Measurements from ENCODE around the gene RIOX2. TPM values are rescaled to one million over a fixed set of nuclear protein-coding genes. Genes with fewer than 3 reads are reported as not detected.

RIOX2 gene
- total RNA-seq = 10 to 100 TPM; 10.9 to 27.6 (median 15.6) TPM
- long read RNA-seq, partial matches to known transcripts = 0 of 4 reads
- long read RNA-seq, other reads (novel, unspliced or antisense) = 2 of 4 reads

DNA sequence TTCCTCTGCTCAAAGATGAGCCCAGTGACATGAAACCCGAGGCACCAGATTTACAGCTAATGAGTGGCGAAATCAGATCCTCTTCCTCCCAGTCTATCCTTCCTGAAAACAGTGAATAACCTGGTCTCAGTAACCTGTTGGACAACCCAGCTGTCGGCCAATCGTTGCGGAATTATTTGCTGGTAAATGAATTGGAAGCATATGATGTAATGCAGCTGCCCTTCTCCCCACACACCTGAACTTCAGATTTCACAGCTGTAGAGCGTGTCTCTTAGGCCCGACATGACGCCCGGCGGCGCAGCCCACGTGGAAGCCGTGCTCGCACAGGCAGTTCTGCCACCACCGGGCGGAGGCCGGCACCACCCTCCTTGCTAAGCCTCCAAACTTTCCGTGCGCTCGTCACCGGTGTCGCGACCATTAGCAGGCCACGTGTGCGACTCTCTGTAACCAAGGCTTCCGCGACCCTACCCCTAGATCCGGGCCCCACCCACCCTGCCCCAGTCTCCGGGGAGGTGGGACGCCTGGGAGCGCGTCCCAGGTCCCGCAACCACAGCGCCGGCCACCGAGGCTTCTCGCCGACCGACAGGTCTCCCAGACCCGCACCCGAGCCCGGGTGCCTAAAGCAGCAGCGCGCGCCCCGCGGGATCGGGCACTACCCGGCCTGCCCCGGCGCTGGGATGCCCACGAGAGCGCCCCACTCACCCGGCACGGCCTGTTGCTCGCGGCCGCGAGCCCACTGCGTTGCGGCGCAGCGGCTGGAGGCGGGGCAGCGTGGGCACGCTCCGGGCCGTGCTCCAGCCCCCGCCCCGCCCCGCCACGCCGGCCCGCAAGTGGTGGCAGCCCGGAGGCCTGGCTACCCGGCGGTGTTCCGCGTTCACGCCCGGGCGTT, at the start of gene RIOX2:
RIOX2 (minus strand) TSS at position 753 of the 889 bp plus-strand sequence. CDS start 4,838 bp downstream, outside the sequence.
- TF ChIP-seq POLR2A (IDR thresholded peaks at IDR 0.05) = peak; percentile 78
- TF ChIP-seq, protein P1, sequence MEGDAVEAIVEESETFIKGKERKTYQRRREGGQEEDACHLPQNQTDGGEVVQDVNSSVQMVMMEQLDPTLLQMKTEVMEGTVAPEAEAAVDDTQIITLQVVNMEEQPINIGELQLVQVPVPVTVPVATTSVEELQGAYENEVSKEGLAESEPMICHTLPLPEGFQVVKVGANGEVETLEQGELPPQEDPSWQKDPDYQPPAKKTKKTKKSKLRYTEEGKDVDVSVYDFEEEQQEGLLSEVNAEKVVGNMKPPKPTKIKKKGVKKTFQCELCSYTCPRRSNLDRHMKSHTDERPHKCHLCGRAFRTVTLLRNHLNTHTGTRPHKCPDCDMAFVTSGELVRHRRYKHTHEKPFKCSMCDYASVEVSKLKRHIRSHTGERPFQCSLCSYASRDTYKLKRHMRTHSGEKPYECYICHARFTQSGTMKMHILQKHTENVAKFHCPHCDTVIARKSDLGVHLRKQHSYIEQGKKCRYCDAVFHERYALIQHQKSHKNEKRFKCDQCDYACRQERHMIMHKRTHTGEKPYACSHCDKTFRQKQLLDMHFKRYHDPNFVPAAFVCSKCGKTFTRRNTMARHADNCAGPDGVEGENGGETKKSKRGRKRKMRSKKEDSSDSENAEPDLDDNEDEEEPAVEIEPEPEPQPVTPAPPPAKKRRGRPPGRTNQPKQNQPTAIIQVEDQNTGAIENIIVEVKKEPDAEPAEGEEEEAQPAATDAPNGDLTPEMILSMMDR (IDR thresholded peaks at IDR 0.05) = peak in 1 of 4 donors; percentile 7
- Histone ChIP-seq H3K27ac (peak within 1 kb of the TSS; percentile 65 to 91 (median 78)), H3K4me1 (peaks cover 0 to 9% (median 3%) of the 10 kb centered on the region in 4 donors), H3K27me3 (no peaks in the 10 kb centered on the region), H3K4me3 (peak within 1 kb of the TSS; percentile 70 to 79 (median 76)), H3K9me3 (no peaks in the 10 kb centered on the region), H3K36me3 (no peaks in the 10 kb centered on the region)
- peak; percentile 86 to 96 (median 96) for ATAC-seq
- DNase-seq = peak; percentile 84 to 88 (median 86)
- 0% methylated on average over 10 of the region's 82 CpGs for WGBS (ENCODE audit: insufficient coverage, low coverage, low lambda C conversion rate, missing lambda C conversion rate)
- intact Hi-C loops (cut with DNase I) = no loop called here

DNA sequence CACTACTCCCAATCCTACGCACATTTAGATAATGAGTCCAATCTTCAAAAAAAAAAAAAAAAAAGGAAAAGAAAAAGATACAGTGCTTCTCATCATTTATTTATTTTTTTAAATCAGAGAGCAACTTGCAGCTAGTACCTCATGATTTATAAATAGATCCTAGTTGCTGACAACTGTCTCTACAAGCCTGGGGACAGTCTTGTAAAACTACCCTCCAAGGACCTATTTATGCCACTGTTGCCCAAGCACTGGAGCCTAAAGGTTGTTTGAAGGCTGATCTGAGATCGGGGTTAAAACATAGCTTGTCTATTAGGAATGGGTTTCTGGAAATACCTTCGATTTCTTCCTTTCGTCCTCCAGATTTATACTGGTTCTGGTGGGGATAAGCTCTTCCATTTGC, 48.2 kb upstream of the RIOX2 start:
- H3K27me3 ChIP-seq = no peaks in the 10 kb centered on the region
- DNase-seq (no peak), ATAC-seq (no peak)
- H3K9me3 ChIP-seq = no peaks in the 10 kb centered on the region
- WGBS (ENCODE audit: insufficient coverage, low coverage, low lambda C conversion rate, missing lambda C conversion rate) = 97% methylated on average over 4 of the region's 4 CpGs
- TF ChIP-seq POLR2A (IDR thresholded peaks at IDR 0.05) = no peak
- TF ChIP-seq, protein P1 (IDR thresholded peaks at IDR 0.05) = no peak
- no peaks in the 10 kb centered on the region for H3K4me1 ChIP-seq
- no peak overlapping the region for H3K27ac ChIP-seq
- intact Hi-C loops (cut with DNase I) = loop anchor here (5.0 kb wide), 1 partner anchor 228 kb away; no protein-coding TSS in a partner anchor
- H3K4me3 ChIP-seq = no peak overlapping the region
- H3K36me3 ChIP-seq = no peaks in the 10 kb centered on the region

DNA sequence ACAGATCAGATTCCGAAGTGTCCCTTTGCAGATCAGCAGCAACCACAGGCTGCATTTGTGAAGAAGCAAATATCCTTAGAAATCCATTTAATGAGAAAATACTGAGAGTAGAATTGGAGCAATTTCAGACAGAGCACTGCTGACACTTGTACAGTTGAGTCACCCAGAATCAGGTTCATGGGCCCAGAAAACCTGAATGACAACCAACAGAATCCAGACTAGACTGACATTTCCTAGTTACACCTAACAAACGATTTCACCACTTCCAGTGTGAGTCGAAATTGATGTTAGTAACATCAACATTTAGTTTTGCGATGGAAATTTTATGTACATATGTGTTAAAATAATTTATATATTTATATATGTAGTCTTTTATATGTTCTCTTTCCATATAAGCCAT, 46.1 kb upstream of the RIOX2 start:
- H3K27ac ChIP-seq = no peak overlapping the region
- ATAC-seq (no peak), DNase-seq (no peak)
- H3K36me3 ChIP-seq = no peaks in the 10 kb centered on the region
- TF ChIP-seq POLR2A (IDR thresholded peaks at IDR 0.05) = no peak
- TF ChIP-seq, protein P1 (IDR thresholded peaks at IDR 0.05) = no peak
- WGBS (ENCODE audit: insufficient coverage, low coverage, low lambda C conversion rate, missing lambda C conversion rate) = 84% methylated on average over 4 of the region's 4 CpGs
- H3K4me3 ChIP-seq = no peak overlapping the region
- intact Hi-C loops (cut with DNase I) = no loop called here
- H3K4me1 ChIP-seq = peaks cover 0 to 12% (median 0%) of the 10 kb centered on the region in 4 donors
- H3K27me3 ChIP-seq = no peaks in the 10 kb centered on the region
- H3K9me3 ChIP-seq = no peaks in the 10 kb centered on the region

DNA sequence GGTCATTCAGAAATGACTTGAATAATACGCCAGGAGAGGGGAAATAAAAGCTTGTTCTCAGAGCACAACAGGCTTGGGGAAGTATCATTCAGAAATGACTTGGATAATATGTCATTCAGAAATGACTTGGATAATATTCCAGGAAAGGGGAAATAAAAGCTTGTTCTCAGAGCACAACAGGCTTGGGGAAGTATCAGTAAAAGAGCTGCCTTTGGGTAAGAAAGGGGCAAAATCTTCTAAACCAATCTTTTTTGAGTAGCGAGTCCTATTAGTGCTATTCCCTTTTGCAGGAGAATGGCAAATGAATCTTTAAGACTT, 42.0 kb upstream of the RIOX2 start:
- peaks cover 0 to 2% (median 0%) of the 10 kb centered on the region in 4 donors for H3K36me3 ChIP-seq
- TF ChIP-seq, protein P1 (IDR thresholded peaks at IDR 0.05) = no peak
- TF ChIP-seq POLR2A (IDR thresholded peaks at IDR 0.05) = no peak
- H3K27ac ChIP-seq = no peak overlapping the region

More for the DNA sequence above, 42.0 kb upstream of the RIOX2 start:
- peaks cover 0 to 37% (median 3%) of the 10 kb centered on the region in 4 donors for H3K4me1 ChIP-seq
- no peak overlapping the region for H3K4me3 ChIP-seq
- H3K27me3 ChIP-seq = no peaks in the 10 kb centered on the region
- DNase-seq = no peak
- WGBS (ENCODE audit: insufficient coverage, low coverage, low lambda C conversion rate, missing lambda C conversion rate) = 85% methylated on average over 2 of the region's 2 CpGs
- no peak for ATAC-seq
- no peaks in the 10 kb centered on the region for H3K9me3 ChIP-seq
- intact Hi-C loops (cut with DNase I) = no loop called here
